Myocyte (in vitro differentiated cells): ENCODE data around the gene CEP131. TPM values are rescaled to one million over a fixed set of nuclear protein-coding genes. Genes with fewer than 3 reads are reported as not detected.

Experiments used
- DNase-seq: peaks from one replicate; pipeline ENCODE4 v3.0.0-alpha.2; 2012; ENCODE audit warnings: low read depth
- total RNA-seq: library from RNA; depleted of rRNA; stranded (reverse); fragments of >200 nt; gene quantifications from 2 replicates; pipeline ENCODE4 v1.2.3, GENCODE V29; 2014

CEP131 gene
- total RNA-seq, 1 donor from 2014 or later = 5.8 TPM

- peak; percentile 56 for DNase-seq
These were observed 29.0 kb upstream of the CEP131 start for GRCh38 chr17:81251709-81252301.

GRCh38 chr17:81251094-81251708 lies 28.4 kb upstream of the CEP131 start:
- DNase-seq = no peak

GRCh38 chr17:81250286-81251093 lies 27.7 kb upstream of the CEP131 start:
- DNase-seq = no peak

- no peak for DNase-seq
These were observed 26.7 kb upstream of the CEP131 start for GRCh38 chr17:81249223-81250040.

GRCh38 chr17:81248649-81249048 lies 25.9 kb upstream of the CEP131 start:
- DNase-seq = no peak

- no peak for DNase-seq
These were observed 24.7 kb upstream of the CEP131 start for GRCh38 chr17:81247339-81247990.

GRCh38 chr17:81246679-81247338 lies 24.0 kb upstream of the CEP131 start:
- no peak for DNase-seq

GRCh38 chr17:81246343-81246670 lies 23.5 kb upstream of the CEP131 start:
- DNase-seq = no peak

GRCh38 chr17:81245665-81246342 lies 23.0 kb upstream of the CEP131 start:
- no peak for DNase-seq

- DNase-seq = no peak
These were observed 22.4 kb upstream of the CEP131 start for GRCh38 chr17:81245024-81245664.

- no peak for DNase-seq
These were observed 21.7 kb upstream of the CEP131 start for GRCh38 chr17:81244358-81245023.

- DNase-seq = no peak
These were observed 20.5 kb upstream of the CEP131 start for GRCh38 chr17:81243333-81243664.

GRCh38 chr17:81242421-81243332 lies 19.9 kb upstream of the CEP131 start:
- DNase-seq = no peak

- DNase-seq = peak; percentile 49
These were observed 19.1 kb upstream of the CEP131 start for GRCh38 chr17:81241648-81242420.

GRCh38 chr17:81241203-81241602 lies 18.4 kb upstream of the CEP131 start:
- no peak for DNase-seq

GRCh38 chr17:81240761-81241160 lies 18.0 kb upstream of the CEP131 start:
- no peak for DNase-seq
